GM12872 (cell line): ENCODE results near the gene ADIPOR2.

Experiments
- TF ChIP-seq, protein P1 (sequence below): IDR thresholded peaks from 3 replicates; pipeline ENCODE4 v1.5.1; 2011; ENCODE audit warnings: low read depth, mild to moderate bottlenecking, low read length, moderate library complexity; ENCODE audit not compliant: insufficient read depth

Gene ADIPOR2

DNA sequence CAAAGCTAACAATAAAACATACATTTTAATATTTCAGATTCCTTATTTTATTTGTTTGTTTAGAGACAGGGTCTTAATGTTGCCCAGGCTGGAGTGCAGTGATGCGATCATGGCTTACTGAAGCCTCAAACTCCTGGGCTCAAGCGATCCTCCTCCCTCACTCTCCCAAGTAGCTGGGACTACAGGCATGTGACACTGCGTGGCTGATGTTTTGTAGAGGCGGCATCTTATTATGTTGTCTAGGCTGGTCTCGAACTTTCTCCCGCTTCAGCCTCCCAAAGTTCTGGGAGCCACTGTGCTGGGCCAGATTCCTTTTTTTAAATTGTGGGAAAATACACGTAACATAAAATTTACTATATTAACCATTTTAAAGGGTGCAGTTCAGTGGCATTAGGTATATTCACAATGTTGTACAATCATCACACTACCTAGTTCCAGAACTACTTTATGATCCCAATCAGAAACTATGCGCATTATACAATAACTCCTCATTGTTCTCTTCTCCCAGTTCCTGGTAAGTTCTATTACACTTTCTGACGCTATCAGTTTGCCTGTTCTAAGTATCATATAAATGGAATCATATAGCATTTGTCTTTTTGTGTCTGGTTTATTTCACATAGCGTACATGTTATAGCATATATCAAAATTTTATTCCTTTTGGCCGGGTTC is 40.3 kb downstream of the ADIPOR2 start:
- TF ChIP-seq, protein P1, sequence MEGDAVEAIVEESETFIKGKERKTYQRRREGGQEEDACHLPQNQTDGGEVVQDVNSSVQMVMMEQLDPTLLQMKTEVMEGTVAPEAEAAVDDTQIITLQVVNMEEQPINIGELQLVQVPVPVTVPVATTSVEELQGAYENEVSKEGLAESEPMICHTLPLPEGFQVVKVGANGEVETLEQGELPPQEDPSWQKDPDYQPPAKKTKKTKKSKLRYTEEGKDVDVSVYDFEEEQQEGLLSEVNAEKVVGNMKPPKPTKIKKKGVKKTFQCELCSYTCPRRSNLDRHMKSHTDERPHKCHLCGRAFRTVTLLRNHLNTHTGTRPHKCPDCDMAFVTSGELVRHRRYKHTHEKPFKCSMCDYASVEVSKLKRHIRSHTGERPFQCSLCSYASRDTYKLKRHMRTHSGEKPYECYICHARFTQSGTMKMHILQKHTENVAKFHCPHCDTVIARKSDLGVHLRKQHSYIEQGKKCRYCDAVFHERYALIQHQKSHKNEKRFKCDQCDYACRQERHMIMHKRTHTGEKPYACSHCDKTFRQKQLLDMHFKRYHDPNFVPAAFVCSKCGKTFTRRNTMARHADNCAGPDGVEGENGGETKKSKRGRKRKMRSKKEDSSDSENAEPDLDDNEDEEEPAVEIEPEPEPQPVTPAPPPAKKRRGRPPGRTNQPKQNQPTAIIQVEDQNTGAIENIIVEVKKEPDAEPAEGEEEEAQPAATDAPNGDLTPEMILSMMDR: no peak

DNA sequence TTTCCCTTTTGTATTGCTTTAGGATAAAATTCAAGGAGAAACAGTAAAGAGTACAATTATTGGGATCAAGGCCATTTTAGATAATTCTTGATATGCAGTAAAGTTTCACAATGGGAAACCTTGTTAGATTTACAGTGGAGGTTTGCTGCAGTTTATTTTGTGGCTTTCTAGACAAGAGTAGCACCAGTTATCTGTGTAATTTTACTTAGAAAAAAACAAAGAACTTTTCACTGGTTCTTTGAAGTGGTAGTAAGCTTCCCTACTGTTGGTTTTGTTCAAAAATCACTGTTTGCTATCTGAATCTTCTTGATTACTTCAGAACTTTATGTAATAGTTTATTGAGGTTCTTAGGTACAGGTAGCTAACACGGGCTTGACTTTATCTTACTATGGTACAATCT is 42.0 kb downstream of the ADIPOR2 start:
- TF ChIP-seq, protein P1: no peak

DNA sequence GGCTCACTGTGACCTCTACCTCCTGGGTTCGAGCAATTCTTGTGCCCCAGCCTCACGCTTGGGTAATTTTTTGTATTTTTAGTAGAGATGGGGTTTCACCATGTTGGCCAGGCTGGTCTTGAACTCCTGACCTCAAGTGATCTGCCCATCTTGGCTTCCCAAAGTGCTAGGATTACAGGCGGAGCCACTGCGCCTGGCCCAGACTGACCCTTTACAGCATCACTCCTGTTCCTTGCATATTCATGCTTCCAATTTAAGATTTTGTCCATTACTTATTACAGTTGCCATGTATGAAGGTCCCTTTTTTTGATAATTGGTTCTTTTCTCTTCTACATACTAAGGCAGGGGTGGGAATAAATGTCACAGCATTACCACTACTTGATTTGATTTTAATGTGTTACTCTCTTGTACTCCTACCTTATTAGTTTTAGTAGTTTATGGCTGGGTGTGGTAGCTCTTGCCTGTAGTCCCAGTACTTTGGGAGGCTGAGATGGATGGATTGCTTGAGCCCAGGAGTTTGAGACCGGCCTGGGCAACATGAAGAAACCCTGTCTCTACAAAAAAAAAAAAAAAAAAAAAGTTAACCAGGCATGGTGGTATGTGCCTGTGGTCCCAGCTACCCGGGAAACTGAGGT is 46.9 kb downstream of the ADIPOR2 start:
- TF ChIP-seq, protein P1: no peak

DNA sequence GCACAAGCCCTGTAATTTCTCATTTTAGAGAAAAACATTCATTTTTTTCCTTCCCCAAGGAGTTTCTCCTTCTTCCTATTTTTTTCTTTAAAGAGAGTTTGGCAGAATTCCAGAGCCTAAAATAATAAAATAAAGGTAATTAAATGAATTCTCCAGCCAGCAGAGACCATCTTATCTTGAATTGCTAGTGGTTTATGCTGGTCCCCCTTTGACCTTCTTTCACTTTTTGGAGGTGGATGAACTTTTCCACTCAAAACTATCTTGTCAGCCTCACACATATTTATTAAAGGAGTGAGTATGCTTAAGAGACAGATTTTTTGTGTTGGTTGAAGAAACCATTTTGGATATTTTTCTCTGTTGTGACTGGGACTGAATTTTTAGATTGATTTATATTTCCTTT is 47.6 kb downstream of the ADIPOR2 start:
- TF ChIP-seq, protein P1: no peak

DNA sequence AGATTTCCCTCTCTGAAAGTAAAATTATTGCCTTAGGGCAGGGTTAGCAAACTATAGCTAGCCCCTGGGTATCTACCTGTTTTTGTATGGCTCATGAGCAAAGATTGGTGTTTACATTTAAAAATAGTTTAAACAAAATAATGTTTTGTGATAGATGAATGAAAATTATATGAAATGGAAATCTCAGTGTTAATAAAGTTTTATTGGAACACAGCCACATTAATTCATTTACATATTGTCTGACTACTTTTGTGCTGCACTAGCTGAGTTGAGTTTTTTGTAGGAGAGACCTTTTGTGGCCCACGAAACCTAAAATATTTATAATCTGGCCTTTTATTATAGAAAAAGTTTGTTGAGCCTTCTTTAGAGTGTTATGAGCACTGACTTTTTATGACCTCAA is 48.5 kb downstream of the ADIPOR2 start:
- TF ChIP-seq, protein P1: no peak

DNA sequence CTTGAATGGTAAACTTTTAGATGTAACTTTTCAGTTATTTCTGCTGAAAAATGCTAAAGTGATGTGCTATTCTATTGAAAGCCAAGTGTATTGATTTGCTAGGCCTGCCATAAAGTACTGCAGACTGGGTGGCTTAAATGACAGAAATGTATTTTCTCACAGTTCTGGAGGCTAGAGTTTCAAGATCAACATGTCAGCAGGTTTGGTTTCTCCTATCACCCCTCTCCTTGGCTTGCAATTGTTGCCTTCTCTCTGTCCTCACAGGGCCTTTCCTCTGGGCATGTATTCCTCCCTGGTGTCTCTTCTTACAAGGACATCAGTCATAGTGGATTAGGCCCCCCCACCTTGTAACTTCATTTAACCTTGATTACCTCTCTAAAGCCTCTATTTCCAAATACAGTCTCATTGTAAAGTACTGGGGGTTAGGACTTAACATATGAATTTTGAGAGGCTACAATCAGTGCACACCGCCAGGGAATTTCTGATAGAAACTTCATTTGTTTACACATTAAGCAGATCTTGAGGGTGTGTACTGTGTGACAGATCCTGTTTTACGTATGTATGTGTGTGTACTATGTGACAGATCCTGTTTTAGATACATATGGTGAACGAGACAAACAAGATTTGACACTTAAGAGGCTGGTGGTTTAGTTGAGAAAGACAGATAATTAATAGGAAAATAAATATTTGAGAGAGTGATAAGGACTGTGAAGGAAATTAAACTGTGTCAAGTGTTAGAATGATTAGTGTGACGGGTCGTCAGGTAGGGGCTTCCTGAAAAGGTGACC is 49.5 kb downstream of the ADIPOR2 start:
- TF ChIP-seq, protein P1: no peak

DNA sequence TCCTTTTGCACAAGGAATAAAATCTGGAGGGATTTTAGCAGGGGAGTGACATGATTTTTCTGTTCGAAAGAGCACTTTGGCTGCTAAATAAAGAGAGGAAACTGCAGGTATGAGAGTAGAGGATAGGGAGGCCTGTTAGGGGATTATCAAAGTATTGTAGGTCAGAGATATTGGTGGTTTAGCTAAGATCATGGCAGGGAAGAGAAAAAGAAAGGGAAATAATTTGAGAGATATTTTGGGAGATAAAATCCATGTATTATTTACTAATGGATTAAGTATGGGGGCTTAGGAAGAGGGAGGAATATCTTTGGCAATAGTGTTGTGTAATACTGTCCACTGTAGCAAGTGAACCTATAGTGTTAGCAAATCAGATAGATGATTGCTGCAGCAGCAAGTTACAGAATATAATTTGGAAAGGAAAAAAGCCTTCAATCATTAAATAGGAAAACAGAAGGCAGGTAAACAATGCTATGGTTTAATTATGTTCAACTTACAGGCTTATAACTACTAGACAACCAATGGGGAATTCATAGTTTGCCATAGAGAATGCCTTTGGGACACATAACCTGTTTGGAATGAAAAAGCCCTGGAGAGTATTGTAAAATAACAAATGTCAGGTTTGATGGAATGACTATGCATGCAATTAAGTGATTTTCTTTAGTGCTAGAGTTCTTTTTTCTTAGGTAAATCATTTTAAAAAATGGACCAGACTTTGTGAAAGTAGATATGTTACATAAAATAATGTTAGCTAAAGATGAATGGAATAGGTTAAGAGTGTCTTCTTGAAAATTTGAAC is 50.5 kb downstream of the ADIPOR2 start:
- TF ChIP-seq, protein P1: no peak
